ENCODE measurements around the gene DDX39A. TPM values are rescaled to one million over a fixed set of nuclear protein-coding genes. Genes with fewer than 3 reads are reported as not detected.

The DDX39A gene
- polyA plus RNA-seq, 1 of the 3 experiments (the other 2 are of a cell fraction), result 88.8 TPM

DNA sequence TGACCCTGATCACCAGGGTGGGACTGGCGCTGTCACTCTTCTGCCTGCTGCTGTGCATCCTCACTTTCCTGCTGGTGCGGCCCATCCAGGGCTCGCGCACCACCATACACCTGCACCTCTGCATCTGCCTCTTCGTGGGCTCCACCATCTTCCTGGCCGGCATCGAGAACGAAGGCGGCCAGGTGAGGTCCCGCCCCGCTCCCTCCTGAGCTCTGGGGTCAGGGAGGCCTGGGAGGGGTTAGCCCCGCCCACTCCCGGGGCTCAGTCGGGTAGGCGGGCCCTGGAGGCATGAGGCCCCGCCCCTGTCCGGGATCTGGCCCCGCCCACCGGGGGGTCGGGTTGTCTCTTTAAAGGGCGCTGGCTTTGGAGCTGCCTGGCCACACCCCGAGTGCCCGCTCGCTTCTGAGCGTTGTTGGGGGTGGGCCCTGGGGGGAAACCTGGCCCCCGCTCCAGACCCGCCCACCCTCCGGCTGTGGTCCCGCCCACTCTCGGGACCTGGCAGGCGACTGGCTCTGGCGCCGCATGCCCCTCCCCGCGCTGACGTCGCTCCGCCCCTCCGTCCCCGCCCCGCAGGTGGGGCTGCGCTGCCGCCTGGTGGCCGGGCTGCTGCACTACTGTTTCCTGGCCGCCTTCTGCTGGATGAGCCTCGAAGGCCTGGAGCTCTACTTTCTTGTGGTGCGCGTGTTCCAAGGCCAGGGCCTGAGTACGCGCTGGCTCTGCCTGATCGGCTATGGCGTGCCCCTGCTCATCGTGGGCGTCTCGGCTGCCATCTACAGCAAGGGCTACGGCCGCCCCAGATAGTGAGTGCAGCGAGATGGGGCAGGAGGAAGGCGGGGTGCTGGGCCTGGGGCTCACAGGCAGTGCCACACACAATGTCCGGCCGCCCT lies 13.1 kb downstream of the DDX39A start (continued):
- no peak for TF ChIP-seq YY1 (IDR thresholded peaks at IDR 0.05; ENCODE audit: low read depth)
- no peak for TF ChIP-seq JUND (IDR thresholded peaks at IDR 0.05)
- TF ChIP-seq, protein P1, sequence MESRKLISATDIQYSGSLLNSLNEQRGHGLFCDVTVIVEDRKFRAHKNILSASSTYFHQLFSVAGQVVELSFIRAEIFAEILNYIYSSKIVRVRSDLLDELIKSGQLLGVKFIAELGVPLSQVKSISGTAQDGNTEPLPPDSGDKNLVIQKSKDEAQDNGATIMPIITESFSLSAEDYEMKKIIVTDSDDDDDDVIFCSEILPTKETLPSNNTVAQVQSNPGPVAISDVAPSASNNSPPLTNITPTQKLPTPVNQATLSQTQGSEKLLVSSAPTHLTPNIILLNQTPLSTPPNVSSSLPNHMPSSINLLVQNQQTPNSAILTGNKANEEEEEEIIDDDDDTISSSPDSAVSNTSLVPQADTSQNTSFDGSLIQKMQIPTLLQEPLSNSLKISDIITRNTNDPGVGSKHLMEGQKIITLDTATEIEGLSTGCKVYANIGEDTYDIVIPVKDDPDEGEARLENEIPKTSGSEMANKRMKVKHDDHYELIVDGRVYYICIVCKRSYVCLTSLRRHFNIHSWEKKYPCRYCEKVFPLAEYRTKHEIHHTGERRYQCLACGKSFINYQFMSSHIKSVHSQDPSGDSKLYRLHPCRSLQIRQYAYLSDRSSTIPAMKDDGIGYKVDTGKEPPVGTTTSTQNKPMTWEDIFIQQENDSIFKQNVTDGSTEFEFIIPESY (IDR thresholded peaks at IDR 0.05; ENCODE audit: borderline replicate concordance, low read depth), result no peak
- no peak for TF ChIP-seq TCF12 (IDR thresholded peaks at IDR 0.05)
- TF ChIP-seq, protein P2, sequence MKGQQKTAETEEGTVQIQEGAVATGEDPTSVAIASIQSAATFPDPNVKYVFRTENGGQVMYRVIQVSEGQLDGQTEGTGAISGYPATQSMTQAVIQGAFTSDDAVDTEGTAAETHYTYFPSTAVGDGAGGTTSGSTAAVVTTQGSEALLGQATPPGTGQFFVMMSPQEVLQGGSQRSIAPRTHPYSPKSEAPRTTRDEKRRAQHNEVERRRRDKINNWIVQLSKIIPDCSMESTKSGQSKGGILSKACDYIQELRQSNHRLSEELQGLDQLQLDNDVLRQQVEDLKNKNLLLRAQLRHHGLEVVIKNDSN (IDR thresholded peaks at IDR 0.05; ENCODE audit: borderline replicate concordance, low read depth), result no peak
- TF ChIP-seq NFIC (IDR thresholded peaks at IDR 0.05; ENCODE audit: borderline replicate concordance), result no peak
- no peak for TF ChIP-seq RFX5 (IDR thresholded peaks at IDR 0.05; ENCODE audit: low read length)
- no peak for TF ChIP-seq ELF1 (IDR thresholded peaks at IDR 0.05)
- TF ChIP-seq FOXJ3 (CRISPR knock-in tag; IDR thresholded peaks at IDR 0.05), result no peak
- no peak; the same call in 1 of the 2 replicates for TF ChIP-seq TAF1 (IDR thresholded peaks at IDR 0.05; ENCODE audit: borderline replicate concordance, low read depth, low read length)
- no peak for TF ChIP-seq FOXM1 (IDR thresholded peaks at IDR 0.05; ENCODE audit: low read depth)

DNA sequence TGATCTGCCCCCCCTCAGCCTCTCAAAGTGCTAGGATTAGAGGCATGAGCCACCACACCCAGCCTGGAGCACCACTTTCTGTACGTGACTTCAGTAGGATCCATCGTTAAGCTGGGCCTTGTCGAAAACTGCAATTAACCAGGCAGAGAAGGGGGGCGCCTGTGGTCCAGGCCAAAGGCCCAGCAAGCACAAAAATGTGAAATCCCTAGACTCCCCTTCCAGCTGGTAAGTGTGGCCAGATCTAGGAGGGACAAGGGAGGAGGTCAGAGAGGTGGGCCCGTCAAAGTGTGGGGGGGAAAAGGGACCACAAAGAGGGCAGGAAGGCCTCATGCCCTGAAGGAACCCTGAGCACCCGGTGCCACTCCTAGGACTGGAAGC lies 13.8 kb downstream of the DDX39A start:
- H3K9me2 ChIP-seq, result no peaks in the 10 kb centered on the region
- peaks cover 16% of the 10 kb centered on the region for H3F3A ChIP-seq (replicated peaks; ENCODE audit: insufficient read depth)
- ChIA-PET CTCF (interaction anchor here (0.6 to 3.5 kb wide), 30 partner anchors 8 to 333 kb away, joined by 3 to 31 read pairs (median 4); partner anchors contain the start of genes ADGRE5, ASF1B, DDX39A and MISP3), POLR2A (interaction anchor here (0.7 to 1.0 kb wide), 2 partner anchors 25 to 269 kb away, joined by 4 to 5 read pairs; partner anchors contain the start of gene ASF1B)
- H3K27me3 ChIP-seq (ENCODE audit: insufficient read depth), result no peaks in the 10 kb centered on the region
- H3K27ac ChIP-seq (ENCODE audit: low read depth in 2 of 2, low read length in 1 of 2), result peak overlapping the region in 1 of 2 experiments; percentile 34; a peak in 1 of 4 replicates
- H4K20me1 ChIP-seq (ENCODE audit: insufficient read depth), result peaks cover under 1% of the 10 kb centered on the region; the same call in 1 of the 2 replicates
- H3K9ac ChIP-seq, result no peak overlapping the region
- 90% methylated on average over 6 of the region's 6 CpGs for whole genome bisulfite sequencing (ENCODE audit: low lambda C conversion rate)
- no peaks in the 10 kb centered on the region; the same call in 1 of the 2 replicates for H3K79me2 ChIP-seq (ENCODE audit: insufficient read depth)
- H3K4me3 ChIP-seq (ENCODE audit: low read depth in 2 of 2, low read length in 1 of 2), result peak overlapping the region in 1 of 2 experiments; percentile 14; a peak in 1 of 4 replicates
- H3K4me2 ChIP-seq, result no peak overlapping the region
- no peaks in the 10 kb centered on the region for H3K9me3 ChIP-seq
- DNase-seq, result no peak
- H3K36me3 ChIP-seq (replicated peaks in 1 of 2; ENCODE audit: control insufficient read depth in 1 of 2, insufficient read depth in 2 of 2, low read length in 1 of 2), result peaks cover 6 to 26% of the 10 kb centered on the region in 2 experiments
- peaks cover 0 to 7% of the 10 kb centered on the region in 2 experiments; a peak in 1 of 4 replicates for H3K4me1 ChIP-seq (ENCODE audit: control insufficient read depth in 1 of 2, insufficient read depth in 2 of 2, low read depth in 1 of 2, low read length in 1 of 2)
- no peak overlapping the region for H2AFZ ChIP-seq (ENCODE audit: low read depth)
- TF ChIP-seq, protein P1 (IDR thresholded peaks at IDR 0.05; ENCODE audit: borderline replicate concordance, low read depth), result no peak
- TF ChIP-seq RAD21 (IDR thresholded peaks at IDR 0.05; ENCODE audit: low read length), result no peak
- no peak for TF ChIP-seq SMC3 (IDR thresholded peaks at IDR 0.05; ENCODE audit: low read depth, low read length)
- TF ChIP-seq FOXJ3 (CRISPR knock-in tag; IDR thresholded peaks at IDR 0.05), result no peak
- no peak for TF ChIP-seq FOXM1 (IDR thresholded peaks at IDR 0.05; ENCODE audit: low read depth)
- TF ChIP-seq, protein P3, sequence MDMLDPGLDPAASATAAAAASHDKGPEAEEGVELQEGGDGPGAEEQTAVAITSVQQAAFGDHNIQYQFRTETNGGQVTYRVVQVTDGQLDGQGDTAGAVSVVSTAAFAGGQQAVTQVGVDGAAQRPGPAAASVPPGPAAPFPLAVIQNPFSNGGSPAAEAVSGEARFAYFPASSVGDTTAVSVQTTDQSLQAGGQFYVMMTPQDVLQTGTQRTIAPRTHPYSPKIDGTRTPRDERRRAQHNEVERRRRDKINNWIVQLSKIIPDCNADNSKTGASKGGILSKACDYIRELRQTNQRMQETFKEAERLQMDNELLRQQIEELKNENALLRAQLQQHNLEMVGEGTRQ (IDR thresholded peaks at IDR 0.05; ENCODE audit: borderline replicate concordance, low read depth, low read length), result no peak
- TF ChIP-seq EZH2phosphoT487 (IDR thresholded peaks at IDR 0.05; ENCODE audit: borderline replicate concordance, low read depth), result no peak
- no peak for TF ChIP-seq GABPA (IDR thresholded peaks at IDR 0.05; ENCODE audit: low read depth)
- no peak for TF ChIP-seq MEF2A (IDR thresholded peaks at IDR 0.05; ENCODE audit: borderline replicate concordance, low read depth)
- TF ChIP-seq, protein P4, sequence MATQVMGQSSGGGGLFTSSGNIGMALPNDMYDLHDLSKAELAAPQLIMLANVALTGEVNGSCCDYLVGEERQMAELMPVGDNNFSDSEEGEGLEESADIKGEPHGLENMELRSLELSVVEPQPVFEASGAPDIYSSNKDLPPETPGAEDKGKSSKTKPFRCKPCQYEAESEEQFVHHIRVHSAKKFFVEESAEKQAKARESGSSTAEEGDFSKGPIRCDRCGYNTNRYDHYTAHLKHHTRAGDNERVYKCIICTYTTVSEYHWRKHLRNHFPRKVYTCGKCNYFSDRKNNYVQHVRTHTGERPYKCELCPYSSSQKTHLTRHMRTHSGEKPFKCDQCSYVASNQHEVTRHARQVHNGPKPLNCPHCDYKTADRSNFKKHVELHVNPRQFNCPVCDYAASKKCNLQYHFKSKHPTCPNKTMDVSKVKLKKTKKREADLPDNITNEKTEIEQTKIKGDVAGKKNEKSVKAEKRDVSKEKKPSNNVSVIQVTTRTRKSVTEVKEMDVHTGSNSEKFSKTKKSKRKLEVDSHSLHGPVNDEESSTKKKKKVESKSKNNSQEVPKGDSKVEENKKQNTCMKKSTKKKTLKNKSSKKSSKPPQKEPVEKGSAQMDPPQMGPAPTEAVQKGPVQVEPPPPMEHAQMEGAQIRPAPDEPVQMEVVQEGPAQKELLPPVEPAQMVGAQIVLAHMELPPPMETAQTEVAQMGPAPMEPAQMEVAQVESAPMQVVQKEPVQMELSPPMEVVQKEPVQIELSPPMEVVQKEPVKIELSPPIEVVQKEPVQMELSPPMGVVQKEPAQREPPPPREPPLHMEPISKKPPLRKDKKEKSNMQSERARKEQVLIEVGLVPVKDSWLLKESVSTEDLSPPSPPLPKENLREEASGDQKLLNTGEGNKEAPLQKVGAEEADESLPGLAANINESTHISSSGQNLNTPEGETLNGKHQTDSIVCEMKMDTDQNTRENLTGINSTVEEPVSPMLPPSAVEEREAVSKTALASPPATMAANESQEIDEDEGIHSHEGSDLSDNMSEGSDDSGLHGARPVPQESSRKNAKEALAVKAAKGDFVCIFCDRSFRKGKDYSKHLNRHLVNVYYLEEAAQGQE (IDR thresholded peaks at IDR 0.05; ENCODE audit: low read depth, low read length), result no peak
- no peak for TF ChIP-seq EP300 (IDR thresholded peaks at IDR 0.05; ENCODE audit: borderline replicate concordance in 1 of 2, low read depth in 1 of 2, low read length in 1 of 2)
